ENCODE data around the gene ERH. TPM values are rescaled to one million over a fixed set of nuclear protein-coding genes. Genes with fewer than 3 reads are reported as not detected.
A peak's percentile ranks its signal among the peaks of the same experiment; 100 is the strongest.

Gene ERH
- total and polyA plus RNA-seq, 4 experiments from 2014 or later = 44.6 to 135 (median 90.6) TPM

GRCh38 chr14:69342928-69343525 lies 55.1 kb downstream of the ERH start:
- H3K4me1 Mint-ChIP-seq = no peaks in the 10 kb centered on the region
- intact Hi-C loops (cut with micrococcal nuclease) = no loop called here
- Histone ChIP-seq H3K4me3 (ENCODE audit: low read length in 2 of 2) (no peak overlapping the region), H3K27me3 (ENCODE audit: insufficient read depth, low read length) (no peaks in the 10 kb centered on the region), H3K4me1 (ENCODE audit: insufficient read depth, low read length) (no peaks in the 10 kb centered on the region), H3K36me3 (ENCODE audit: insufficient read depth, low read length) (no peaks in the 10 kb centered on the region), H3K27ac (ENCODE audit: low read depth, low read length) (no peak overlapping the region), H3K9me3 (ENCODE audit: control insufficient read depth in 1 of 2, low read length in 2 of 2) (no peaks in the 10 kb centered on the region)
- peaks cover 2 to 15% of the 10 kb centered on the region in 2 donors for H3K27me3 Mint-ChIP-seq
- CTCF ChIA-PET (ENCODE audit: partially characterized antibody) = no interaction called here
- no peak overlapping the region for H3K27ac Mint-ChIP-seq
- peaks cover 0 to 2% (median 0%) of the 10 kb centered on the region in 8 donors for H3K9me3 Mint-ChIP-seq
- no peak overlapping the region for H3K4me3 Mint-ChIP-seq
- DNase-seq = no peak
- POLR2A ChIA-PET (ENCODE audit: partially characterized antibody) = no interaction called here
- no peaks in the 10 kb centered on the region for H3K36me3 Mint-ChIP-seq

GRCh38 chr14:69339426-69339825 lies 58.7 kb downstream of the ERH start:
- H3K36me3 ChIP-seq (ENCODE audit: insufficient read depth, low read length) = no peaks in the 10 kb centered on the region
- no peaks in the 10 kb centered on the region for H3K27me3 ChIP-seq (ENCODE audit: insufficient read depth, low read length)
- Mint-ChIP-seq H3K4me1 (peaks cover 0 to 4% (median 0%) of the 10 kb centered on the region in 4 donors), H3K4me3 (no peak overlapping the region), H3K27me3 (peaks cover 2 to 14% of the 10 kb centered on the region in 2 donors), H3K27ac (no peak overlapping the region), H3K9me3 (no peaks in the 10 kb centered on the region), H3K36me3 (no peaks in the 10 kb centered on the region)
- POLR2A ChIA-PET (ENCODE audit: partially characterized antibody) = no interaction called here
- no peak overlapping the region for H3K27ac ChIP-seq (ENCODE audit: low read depth, low read length)
- CTCF ChIA-PET (ENCODE audit: partially characterized antibody) = no interaction called here
- DNase-seq = no peak
- no peak overlapping the region for H3K4me3 ChIP-seq (ENCODE audit: low read length in 2 of 2)
- H3K4me1 ChIP-seq (ENCODE audit: insufficient read depth, low read length) = no peaks in the 10 kb centered on the region
- no peaks in the 10 kb centered on the region for H3K9me3 ChIP-seq (ENCODE audit: control insufficient read depth in 1 of 2, low read length in 2 of 2)
- intact Hi-C loops (cut with micrococcal nuclease) = no loop called here

- CTCF ChIA-PET (ENCODE audit: partially characterized antibody) = no interaction called here
- no peaks in the 10 kb centered on the region for H3K9me3 Mint-ChIP-seq
Observed at GRCh38 chr14:69337984-69338383, 60.1 kb downstream of the ERH start.

DNA sequence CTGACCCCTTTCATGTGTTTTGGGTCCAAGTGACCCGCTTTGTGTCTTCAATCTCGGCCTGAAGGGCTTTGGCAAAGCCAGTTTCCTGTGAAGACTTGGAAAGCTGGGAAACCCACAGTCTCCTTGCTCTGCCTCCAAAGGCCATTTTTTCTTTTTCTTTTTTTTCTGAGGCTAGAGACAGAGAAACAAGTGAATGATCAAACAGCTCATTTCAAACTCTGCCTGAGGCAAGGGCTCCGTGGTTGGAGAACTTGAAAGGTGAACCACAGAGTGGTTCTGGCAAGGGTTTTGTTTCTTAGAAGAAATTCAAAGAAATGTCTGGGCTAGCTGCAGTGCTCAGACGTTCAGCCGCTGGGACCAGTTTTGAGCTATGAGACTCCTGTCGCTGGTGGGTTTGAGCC lies 62.7 kb downstream of the ERH start:
- no peaks in the 10 kb centered on the region for H3K9me3 Mint-ChIP-seq
- no peak for DNase-seq
- H3K4me1 Mint-ChIP-seq = peaks cover 0 to 4% (median 0%) of the 10 kb centered on the region in 4 donors
- Histone ChIP-seq H3K27me3 (ENCODE audit: insufficient read depth, low read length) (no peaks in the 10 kb centered on the region), H3K4me1 (ENCODE audit: insufficient read depth, low read length) (no peaks in the 10 kb centered on the region), H3K36me3 (ENCODE audit: insufficient read depth, low read length) (no peaks in the 10 kb centered on the region), H3K27ac (ENCODE audit: low read depth, low read length) (no peak overlapping the region), H3K9me3 (ENCODE audit: control insufficient read depth in 1 of 2, low read length in 2 of 2) (no peaks in the 10 kb centered on the region), H3K4me3 (ENCODE audit: low read length in 2 of 2) (no peak overlapping the region)
- no peak overlapping the region for H3K4me3 Mint-ChIP-seq
- H3K27me3 Mint-ChIP-seq = peaks cover 0 to 6% of the 10 kb centered on the region in 2 donors
- ChIA-PET CTCF (ENCODE audit: partially characterized antibody) (no interaction called here), POLR2A (ENCODE audit: partially characterized antibody) (no interaction called here)
- intact Hi-C loops (cut with micrococcal nuclease) = no loop called here
- no peaks in the 10 kb centered on the region for H3K36me3 Mint-ChIP-seq
- H3K27ac Mint-ChIP-seq = peak overlapping the region in 1 of 7 donors; percentile 23

More at GRCh38 chr14:69337984-69338383, 60.1 kb downstream of the ERH start:
- peaks cover 0 to 4% (median 0%) of the 10 kb centered on the region in 4 donors for H3K4me1 Mint-ChIP-seq
- Histone ChIP-seq H3K9me3 (ENCODE audit: control insufficient read depth in 1 of 2, low read length in 2 of 2) (no peaks in the 10 kb centered on the region), H3K27ac (ENCODE audit: low read depth, low read length) (no peak overlapping the region), H3K4me1 (ENCODE audit: insufficient read depth, low read length) (no peaks in the 10 kb centered on the region), H3K36me3 (ENCODE audit: insufficient read depth, low read length) (no peaks in the 10 kb centered on the region), H3K4me3 (ENCODE audit: low read length in 2 of 2) (no peak overlapping the region), H3K27me3 (ENCODE audit: insufficient read depth, low read length) (no peaks in the 10 kb centered on the region)
- H3K36me3 Mint-ChIP-seq = no peaks in the 10 kb centered on the region
- no peak overlapping the region for H3K4me3 Mint-ChIP-seq
- no peak overlapping the region for H3K27ac Mint-ChIP-seq
- H3K27me3 Mint-ChIP-seq = peaks cover 2 to 11% of the 10 kb centered on the region in 2 donors
- POLR2A ChIA-PET (ENCODE audit: partially characterized antibody) = no interaction called here
- intact Hi-C loops (cut with micrococcal nuclease) = no loop called here
- no peak for DNase-seq

DNA sequence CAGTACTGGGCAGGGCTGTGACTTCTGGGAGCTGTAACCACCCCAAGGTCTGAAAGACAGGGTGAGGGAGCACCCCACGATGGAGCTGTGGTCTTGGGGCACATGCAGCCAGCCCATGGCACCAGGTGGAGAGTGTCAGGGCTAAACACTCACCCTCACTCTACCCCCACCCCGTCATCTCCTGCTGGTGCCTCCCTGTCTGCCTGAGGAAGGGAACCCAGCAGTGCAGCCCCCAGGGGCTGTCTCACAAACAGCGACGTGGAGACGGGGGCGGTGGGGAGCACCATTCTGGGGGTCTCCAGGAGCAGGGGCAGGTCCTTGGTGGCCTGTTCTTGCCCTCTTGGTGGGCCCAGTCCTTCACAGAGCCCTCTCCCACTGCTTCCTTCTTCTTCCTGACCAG lies 63.5 kb downstream of the ERH start:
- Histone ChIP-seq H3K4me1 (ENCODE audit: insufficient read depth, low read length) (no peaks in the 10 kb centered on the region), H3K36me3 (ENCODE audit: insufficient read depth, low read length) (no peaks in the 10 kb centered on the region), H3K9me3 (ENCODE audit: control insufficient read depth in 1 of 2, low read length in 2 of 2) (no peaks in the 10 kb centered on the region), H3K27me3 (ENCODE audit: insufficient read depth, low read length) (no peaks in the 10 kb centered on the region), H3K4me3 (ENCODE audit: low read length in 2 of 2) (no peak overlapping the region), H3K27ac (ENCODE audit: low read depth, low read length) (no peak overlapping the region)
- DNase-seq = no peak
- intact Hi-C loops (cut with micrococcal nuclease) = no loop called here
- Mint-ChIP-seq H3K27me3 (peaks cover 0 to 6% of the 10 kb centered on the region in 2 donors), H3K27ac (no peak overlapping the region), H3K36me3 (no peaks in the 10 kb centered on the region), H3K4me3 (no peak overlapping the region), H3K4me1 (peaks cover 0 to 4% (median 0%) of the 10 kb centered on the region in 4 donors), H3K9me3 (no peaks in the 10 kb centered on the region)
- ChIA-PET CTCF (ENCODE audit: partially characterized antibody) (no interaction called here), POLR2A (ENCODE audit: partially characterized antibody) (no interaction called here)

DNA sequence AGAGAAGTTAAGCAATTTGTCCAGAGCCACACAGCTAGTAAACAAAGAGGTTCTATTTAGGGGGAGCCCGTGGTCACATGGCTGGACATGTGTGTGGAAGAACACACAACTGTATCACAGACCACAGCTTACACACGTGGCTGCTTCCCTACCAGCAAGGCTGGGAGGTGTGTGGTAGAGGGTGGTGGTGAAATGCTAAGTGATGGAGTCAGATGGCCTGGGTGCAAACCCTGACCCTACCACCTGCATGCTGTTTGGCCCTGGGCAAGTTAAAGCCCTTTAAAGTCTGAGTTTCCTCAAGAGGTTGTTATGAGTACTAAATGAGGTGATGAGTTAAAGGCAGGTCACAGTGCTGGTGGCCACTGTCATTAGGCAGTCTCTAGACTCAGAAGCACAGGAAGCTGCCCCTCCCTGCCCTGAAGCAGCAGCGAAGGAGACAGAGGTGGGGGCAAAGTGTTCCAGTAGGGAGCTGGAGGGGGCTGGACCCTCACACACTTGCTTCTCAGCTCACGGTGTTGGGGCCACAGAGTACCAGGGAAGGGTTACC lies 64.2 kb downstream of the ERH start:
- no peaks in the 10 kb centered on the region for H3K27me3 ChIP-seq (ENCODE audit: insufficient read depth, low read length)
- peaks cover 0 to 4% (median 0%) of the 10 kb centered on the region in 4 donors for H3K4me1 Mint-ChIP-seq
- H3K4me3 ChIP-seq (ENCODE audit: low read length in 2 of 2) = no peak overlapping the region
- no peaks in the 10 kb centered on the region for H3K36me3 Mint-ChIP-seq
- intact Hi-C loops (cut with micrococcal nuclease) = no loop called here
- H3K9me3 Mint-ChIP-seq = no peaks in the 10 kb centered on the region
- ChIA-PET POLR2A (ENCODE audit: partially characterized antibody) (no interaction called here), CTCF (ENCODE audit: partially characterized antibody) (no interaction called here)
- no peaks in the 10 kb centered on the region for H3K9me3 ChIP-seq (ENCODE audit: control insufficient read depth in 1 of 2, low read length in 2 of 2)
- peaks cover 0 to 6% of the 10 kb centered on the region in 2 donors for H3K27me3 Mint-ChIP-seq
- no peaks in the 10 kb centered on the region for H3K36me3 ChIP-seq (ENCODE audit: insufficient read depth, low read length)
- H3K4me3 Mint-ChIP-seq = no peak overlapping the region
- no peak for DNase-seq
- H3K27ac Mint-ChIP-seq = no peak overlapping the region
- H3K4me1 ChIP-seq (ENCODE audit: insufficient read depth, low read length) = no peaks in the 10 kb centered on the region
- H3K27ac ChIP-seq (ENCODE audit: low read depth, low read length) = no peak overlapping the region

GRCh38 chr14:69332782-69333395 lies 65.2 kb downstream of the ERH start:
- Histone ChIP-seq H3K9me3 (ENCODE audit: control insufficient read depth in 1 of 2, low read length in 2 of 2) (no peaks in the 10 kb centered on the region), H3K27me3 (ENCODE audit: insufficient read depth, low read length) (no peaks in the 10 kb centered on the region), H3K4me3 (ENCODE audit: low read length in 2 of 2) (no peak overlapping the region), H3K36me3 (ENCODE audit: insufficient read depth, low read length) (no peaks in the 10 kb centered on the region), H3K27ac (ENCODE audit: low read depth, low read length) (no peak overlapping the region), H3K4me1 (ENCODE audit: insufficient read depth, low read length) (no peaks in the 10 kb centered on the region)
- DNase-seq = no peak
- Mint-ChIP-seq H3K4me1 (peaks cover 0 to 4% (median 0%) of the 10 kb centered on the region in 4 donors), H3K4me3 (no peak overlapping the region), H3K27ac (no peak overlapping the region), H3K9me3 (no peaks in the 10 kb centered on the region), H3K36me3 (no peaks in the 10 kb centered on the region), H3K27me3 (peaks cover 0 to 6% of the 10 kb centered on the region in 2 donors)
- POLR2A ChIA-PET (ENCODE audit: partially characterized antibody) = no interaction called here
- intact Hi-C loops (cut with micrococcal nuclease) = no loop called here
- CTCF ChIA-PET (ENCODE audit: partially characterized antibody) = no interaction called here
